B cell (primary cell): ENCODE measurements around the gene FAR2.

ENCODE experiments used
- CTCF ChIP-seq: fragments of 200-600 bp; IDR thresholded peaks from one replicate; pipeline ENCODE4 v1.8.0; 2022; ENCODE audit warnings: antibody characterized with exemption, mild to moderate bottlenecking
- EZH2 ChIP-seq: IDR thresholded peaks from 2 replicates; pipeline ENCODE4 v1.6.1; 2012; ENCODE audit warnings: borderline replicate concordance, low read depth, mild to moderate bottlenecking, moderate library complexity, low read length; ENCODE audit not compliant: insufficient read depth, poor library complexity, severe bottlenecking

- TF ChIP-seq CTCF (no peak), EZH2 (no peak)
Measured at GRCh38 chr12:29229158-29229505, 80.1 kb downstream of the FAR2 start.
